K562 (cell line): ENCODE results near the gene IPO9. TPM values are rescaled to one million over a fixed set of nuclear protein-coding genes. Genes with fewer than 3 reads are reported as not detected.

ENCODE experiments used
- BHLHE40 ChIP-seq: IDR thresholded peaks from 2 replicates; pipeline ENCODE4 v1.6.1; 2011; ENCODE audit warnings: low read length, improper control_type of control experiment
- BRCA1 ChIP-seq, 2 experiments: fragments of 450-650 bp in 1 of 2; sonication (generic) in 1 of 2; formaldehyde crosslinking in 1 of 2; IDR thresholded peaks; 2 replicates each; pipeline versions ENCODE4 v1.5.0 to v1.6.1; 2017 to 2020; ENCODE audit warnings: mild to moderate bottlenecking in 1 of 2, missing genetic modification reagents in 1 of 2
- ELK3 ChIP-seq: fragments of 450-650 bp; formaldehyde crosslinking; IDR thresholded peaks from 2 replicates; pipeline ENCODE4 v1.4.0; 2020; ENCODE audit warnings: mild to moderate bottlenecking
- EP300 ChIP-seq: IDR thresholded peaks from 2 replicates; pipeline ENCODE4 v1.6.1; 2012; ENCODE audit warnings: low read length, improper control_type of control experiment
- FOXK2 ChIP-seq, 2 experiments: fragments of 450-650 bp; IDR thresholded peaks in 1 of 2; conservative IDR thresholded peaks in 1 of 2; 2 replicates each; pipeline ENCODE4 v1.6.1; 2016; ENCODE audit warnings: low read depth in 2 of 2, mild to moderate bottlenecking in 1 of 2
- MCM5 ChIP-seq: fragments of 450-650 bp; IDR thresholded peaks from 2 replicates; pipeline ENCODE4 v1.6.1; 2016; ENCODE audit warnings: low read depth
- MECOM ChIP-seq: fragments of 250-450 bp; sonication (Bioruptor Pico); IDR thresholded peaks from 2 replicates; pipeline ENCODE4 v1.8.0; 2022; ENCODE audit warnings: inconsistent platforms
- MYC ChIP-seq, 2 experiments: fragments of 250-450 bp in 1 of 2; sonication (Bioruptor Pico) in 1 of 2; IDR thresholded peaks; 2 replicates each; pipeline versions ENCODE4 v1.5.1 to v1.6.1; 2012 to 2021; ENCODE audit warnings: low read depth in 2 of 2, borderline replicate concordance in 1 of 2, improper control_type of control experiment in 1 of 2, low read length in 1 of 2, mild to moderate bottlenecking in 1 of 2, moderate library complexity in 1 of 2
- NR2F6 ChIP-seq: fragments of 450-650 bp; formaldehyde crosslinking; IDR thresholded peaks from 2 replicates; pipeline ENCODE4 v1.4.0; 2020; ENCODE audit warnings: mild to moderate bottlenecking
- PBX2 ChIP-seq, 2 experiments: IDR thresholded peaks in 1 of 2; conservative IDR thresholded peaks in 1 of 2; 2 replicates each; pipeline ENCODE4 v1.6.1; 2016; ENCODE audit warnings: low read depth in 2 of 2, mild to moderate bottlenecking in 1 of 2, missing compliant biosample characterization in 1 of 2, missing genetic modification characterization in 1 of 2, moderate library complexity in 1 of 2
- SMARCA4 ChIP-seq: fragments of 450-650 bp; IDR thresholded peaks from 2 replicates; pipeline ENCODE4 v1.6.1; 2016
- STAG1 ChIP-seq: sonication (generic); formaldehyde crosslinking; IDR thresholded peaks from 2 replicates; pipeline ENCODE4 v1.5.0; 2020; ENCODE audit warnings: missing genetic modification reagents, borderline replicate concordance
- ZBTB33 ChIP-seq: sonication (generic); formaldehyde crosslinking; IDR thresholded peaks from 2 replicates; pipeline ENCODE4 v1.8.1; 2023; ENCODE audit warnings: mild to moderate bottlenecking, missing genetic modification reagents
- ZMIZ1 ChIP-seq, 2 experiments: fragments of 150-350 bp in 1 of 2; IDR thresholded peaks; 2 replicates each; pipeline ENCODE4 v1.6.1; 2012 to 2016; ENCODE audit warnings: low read depth in 2 of 2, low read length in 2 of 2, mild to moderate bottlenecking in 1 of 2, moderate library complexity in 1 of 2
- ZNF12 ChIP-seq: sonication (generic); formaldehyde crosslinking; IDR thresholded peaks from 2 replicates; pipeline ENCODE4 v1.4.0; 2020; ENCODE audit warnings: mild to moderate bottlenecking, missing genetic modification reagents
- ZNF263 ChIP-seq: sonication (generic); formaldehyde crosslinking; IDR thresholded peaks from 2 replicates; pipeline ENCODE4 v1.8.0; 2022; ENCODE audit warnings: mild to moderate bottlenecking, missing genetic modification reagents, borderline replicate concordance
- ZZZ3 ChIP-seq: fragments of 450-650 bp; IDR thresholded peaks from 2 replicates; pipeline ENCODE4 v1.6.1; 2016; ENCODE audit warnings: antibody characterized with exemption, mild to moderate bottlenecking, moderate library complexity
- polyA plus RNA-seq, 8 experiments: library from polyadenylated mRNA; depleted of rRNA in 4 of 8; stranded (reverse) in 5 of 8; unstranded in 3 of 8; fragments of >200 nt; fragmentation: Nextera tagmentation in 2 of 8; fragmentation: Illumina TruSeq in 1 of 8; extraction: Ambion mirVana in 2 of 8; extraction: Trizol in 1 of 8; gene quantifications; 2 replicates each; pipeline versions ENCODE4 v1.2.1 to v1.2.3, GENCODE V29; 2011 to 2014; ENCODE audit warnings: inconsistent platforms in 1 of 8, missing spikeins in 1 of 8
- total RNA-seq, 7 experiments: library from RNA; depleted of rRNA in 6 of 7; stranded (reverse); fragments of >200 nt in 6 of 7; fragmentation: Illumina TruSeq in 2 of 7; extraction: Trizol in 2 of 7; gene quantifications; 2 replicates each; pipeline versions ENCODE4 v1.2.1 to v1.2.3, GENCODE V29; 2011 to 2021; ENCODE audit warnings: low replicate concordance in 1 of 7

Gene IPO9
- total and polyA plus RNA-seq, 9 of the 15 experiments (the other 6 are each of a cell fraction or from before 2014, with no cell fraction given), result 27.9 to 78.6 (median 43.9) TPM

GRCh38 chr1:201826830-201827229 lies 2.1 kb upstream of the IPO9 start (continued):
- TF ChIP-seq ZBTB33 (no peak), MCM5 (no peak), ELK3 (CRISPR knock-in tag) (no peak), ZZZ3 (no peak), NR2F6 (CRISPR knock-in tag) (no peak), STAG1 (CRISPR knock-in tag) (no peak), ZNF12 (CRISPR knock-in tag) (no peak), MECOM (CRISPR knock-in tag) (0 out of 2 replicates have a peak, but pooled peaks have one; percentile 14), BHLHE40 (0 out of 2 replicates have a peak, but pooled peaks have one; percentile 33), ZMIZ1 (IDR thresholded peaks at IDR 0.05; ENCODE audit: low read depth in 2 of 2, low read length in 2 of 2) (peak in 1 of 2 experiments; percentile 24; a peak in 1 of 4 replicates), ZNF263 (no peak), BRCA1 (IDR thresholded peaks at IDR 0.05) (no peak), BRCA1 (CRISPR knock-in tag; IDR thresholded peaks at IDR 0.05) (no peak), MYC (IDR thresholded peaks at IDR 0.05; ENCODE audit: low read depth, low read length) (0 out of 2 replicates have a peak, but pooled peaks have one; percentile 27), MYC (CRISPR knock-in tag; IDR thresholded peaks at IDR 0.05; ENCODE audit: borderline replicate concordance, low read depth) (no peak), PBX2 (CRISPR knock-in tag; IDR thresholded peaks at IDR 0.05; ENCODE audit: low read depth) (no peak), PBX2 (tag; conservative IDR thresholded peaks at IDR 0.05; ENCODE audit: low read depth) (peak; percentile 79), FOXK2 (conservative IDR thresholded peaks at IDR 0.05 in 1 of 2, IDR thresholded peaks at IDR 0.05 in 1 of 2; ENCODE audit: low read depth in 2 of 2) (0 out of 4 replicates have a peak, but pooled peaks of 1 of the 2 experiments have one; percentile 35), EP300 (0 out of 2 replicates have a peak, but pooled peaks have one; percentile 20), SMARCA4 (peak; percentile 37; the same call in 1 of the 2 replicates)
